HEK293 (cell line): ENCODE data around the gene AKAP17A.

Experiments
- CTCF ChIA-PET: fragments of 350-600 bp; formaldehyde crosslinking; extraction: SDS; loops from one replicate; lab custom pipeline; 2021; ENCODE audit warnings: antibody characterized with exemption; lab: Yijun Ruan, JAX
- POLR2A ChIA-PET: fragments of 300-600 bp; formaldehyde crosslinking; extraction: SDS; loops from one replicate; lab custom pipeline; 2020; ENCODE audit warnings: antibody characterized with exemption, inconsistent platforms; lab: Yijun Ruan, JAX
- H3K27ac ChIP-seq: fragments of 200-500 bp; sonication (Bioruptor generic); 2 replicates; pipeline ENCODE4 v1.5.1; 2014; ENCODE audit warnings: low read depth, low read length, control low read depth, inconsistent platforms; ENCODE audit errors: extremely low read depth
- H3K36me3 ChIP-seq, 2 experiments: fragments of 200-500 bp in 1 of 2; sonication (Bioruptor generic) in 1 of 2; 1 replicate in 1 of 2; 2 replicates in 1 of 2; pipeline ENCODE4 v1.5.1; 2014 to 2017; ENCODE audit warnings: inconsistent platforms in 2 of 2, low read length in 2 of 2; ENCODE audit not compliant: control insufficient read depth in 2 of 2, insufficient read depth in 1 of 2
- H3K4me1 ChIP-seq: fragments of 200-500 bp; sonication (Bioruptor generic); 2 replicates; pipeline ENCODE4 v1.5.1; 2014; ENCODE audit warnings: mild to moderate bottlenecking, low read length, inconsistent platforms; ENCODE audit not compliant: control insufficient read depth, insufficient read depth
- H3K4me3 ChIP-seq: 2 replicates; pipeline ENCODE4 v1.5.1; 2011; ENCODE audit warnings: low read depth, mild to moderate bottlenecking, control low read depth, low read length, moderate library complexity
- H3K9me3 ChIP-seq: fragments of 200-500 bp; sonication (Bioruptor generic); 2 replicates; pipeline ENCODE4 v1.5.1; 2014; ENCODE audit warnings: low read depth, low read length, inconsistent platforms; ENCODE audit not compliant: control insufficient read depth, insufficient read depth
- AEBP2 ChIP-seq: fragments of 450-650 bp; formaldehyde crosslinking; IDR thresholded peaks from 2 replicates; pipeline ENCODE4 v1.5.1; 2016; ENCODE audit warnings: missing biosample characterization, missing genetic modification characterization, borderline replicate concordance
- GLIS1 ChIP-seq: fragments of 450-650 bp; formaldehyde crosslinking; IDR thresholded peaks from 2 replicates; pipeline ENCODE4 v1.5.1; 2016; ENCODE audit warnings: missing biosample characterization, missing genetic modification characterization
- KLF8 ChIP-seq: fragments of 450-650 bp; formaldehyde crosslinking; IDR thresholded peaks from 2 replicates; pipeline ENCODE4 v1.5.1; 2016; ENCODE audit warnings: missing biosample characterization, missing genetic modification characterization
- PATZ1 ChIP-seq: fragments of 450-650 bp; formaldehyde crosslinking; IDR thresholded peaks from 2 replicates; pipeline ENCODE4 v1.5.1; 2016; ENCODE audit warnings: missing biosample characterization, missing genetic modification characterization
- TRIM28 ChIP-seq: IDR thresholded peaks from 2 replicates; pipeline ENCODE4 v1.6.1; 2011; ENCODE audit warnings: low read length, control low read depth, borderline replicate concordance
- YY2 ChIP-seq: fragments of 450-650 bp; formaldehyde crosslinking; IDR thresholded peaks from 2 replicates; pipeline ENCODE4 v1.5.1; 2016; ENCODE audit warnings: missing biosample characterization, missing genetic modification characterization
- ZBTB11 ChIP-seq: fragments of 450-650 bp; formaldehyde crosslinking; conservative IDR thresholded peaks from 2 replicates; pipeline ENCODE4 v1.5.1; 2016; ENCODE audit warnings: low read depth, missing biosample characterization, missing genetic modification characterization
- ZBTB20 ChIP-seq: fragments of 450-650 bp; formaldehyde crosslinking; IDR thresholded peaks from 2 replicates; pipeline ENCODE4 v1.5.1; 2016; ENCODE audit warnings: missing biosample characterization, missing genetic modification characterization
- ZFP3 ChIP-seq: fragments of 450-650 bp; formaldehyde crosslinking; IDR thresholded peaks from 2 replicates; pipeline ENCODE4 v1.5.1; 2016; ENCODE audit warnings: low read depth, missing biosample characterization, missing genetic modification characterization
- ZNF211 ChIP-seq: fragments of 450-650 bp; formaldehyde crosslinking; IDR thresholded peaks from 2 replicates; pipeline ENCODE4 v1.5.1; 2016; ENCODE audit warnings: low read depth, missing biosample characterization, missing genetic modification characterization
- ZNF221 ChIP-seq: fragments of 450-650 bp; formaldehyde crosslinking; IDR thresholded peaks from 2 replicates; pipeline ENCODE4 v1.5.1; 2017; ENCODE audit warnings: missing biosample characterization, missing genetic modification characterization, borderline replicate concordance
- ZNF521 ChIP-seq: fragments of 450-650 bp; formaldehyde crosslinking; IDR thresholded peaks from 2 replicates; pipeline ENCODE4 v1.5.1; 2017; ENCODE audit warnings: missing biosample characterization, mild to moderate bottlenecking, missing genetic modification characterization
- ZNF561 ChIP-seq: fragments of 450-650 bp; IDR thresholded peaks from 2 replicates; pipeline ENCODE4 v1.5.1; 2018; ENCODE audit warnings: missing biosample characterization, missing genetic modification characterization, borderline replicate concordance
- ZNF621 ChIP-seq: fragments of 450-650 bp; formaldehyde crosslinking; IDR thresholded peaks from 2 replicates; pipeline ENCODE4 v1.5.1; 2017; ENCODE audit warnings: missing biosample characterization, missing genetic modification characterization
- ZNF623 ChIP-seq: fragments of 450-650 bp; formaldehyde crosslinking; IDR thresholded peaks from 2 replicates; pipeline ENCODE4 v1.5.1; 2016; ENCODE audit warnings: missing biosample characterization, missing genetic modification characterization
- ZNF692 ChIP-seq: fragments of 450-650 bp; formaldehyde crosslinking; IDR thresholded peaks from 2 replicates; pipeline ENCODE4 v1.5.1; 2016; ENCODE audit warnings: missing biosample characterization, missing genetic modification characterization
- ZSCAN4 ChIP-seq: fragments of 450-650 bp; formaldehyde crosslinking; IDR thresholded peaks from 2 replicates; pipeline ENCODE4 v1.5.1; 2017; ENCODE audit warnings: missing biosample characterization, missing genetic modification characterization
- ZSCAN5A ChIP-seq: fragments of 450-650 bp; formaldehyde crosslinking; IDR thresholded peaks from 2 replicates; pipeline ENCODE4 v1.5.1; 2016; ENCODE audit warnings: missing biosample characterization, missing genetic modification characterization

The AKAP17A gene

GRCh38 chrX:1610166-1610565 is 18.8 kb downstream of the AKAP17A start:
- CTCF ChIA-PET: no interaction called here
- Histone ChIP-seq H3K27ac (no peak overlapping the region), H3K4me1 (no peaks in the 10 kb centered on the region), H3K36me3 (no peaks in the 10 kb centered on the region; a peak in 1 of 3 replicates), H3K4me3 (no peak overlapping the region), H3K9me3 (no peaks in the 10 kb centered on the region)
- POLR2A ChIA-PET: no interaction called here
- TF ChIP-seq ZSCAN5A (tag by site-specific recombination) (no peak), ZSCAN4 (no peak), ZNF221 (no peak), ZBTB20 (tag by site-specific recombination) (no peak), ZNF692 (tag by site-specific recombination) (no peak), AEBP2 (tag by site-specific recombination) (no peak), PATZ1 (no peak), ZNF561 (tag by site-specific recombination) (no peak), KLF8 (no peak)

GRCh38 chrX:1610736-1611135 is 19.3 kb downstream of the AKAP17A start:
- no peak overlapping the region for H3K4me3 ChIP-seq
- H3K36me3 ChIP-seq: no peaks in the 10 kb centered on the region
- no peak for TF ChIP-seq GLIS1 (tag by site-specific recombination)
- TF ChIP-seq ZNF623: no peak
- no peak for TF ChIP-seq TRIM28
- no peak for TF ChIP-seq ZFP3 (tag by site-specific recombination)
- TF ChIP-seq YY2 (tag by site-specific recombination): no peak
- TF ChIP-seq ZNF621 (tag by site-specific recombination): no peak
- no peak for TF ChIP-seq ZNF521 (tag by site-specific recombination)
- TF ChIP-seq ZNF211 (tag by site-specific recombination): no peak
- no peak for TF ChIP-seq ZBTB11 (tag by site-specific recombination)
- TF ChIP-seq, all 188 proteins: peak for 0
- H3K9me3 ChIP-seq: no peaks in the 10 kb centered on the region
- CTCF ChIA-PET: no interaction called here
- H3K4me1 ChIP-seq: no peaks in the 10 kb centered on the region
- H3K27ac ChIP-seq: no peak overlapping the region
- POLR2A ChIA-PET: no interaction called here
